Umbilical cord (tissue), 2 donors: ENCODE data around the gene MRPL4. TPM values are rescaled to one million over a fixed set of nuclear protein-coding genes. Genes with fewer than 3 reads are reported as not detected.
"Not testable (repeated sequence)": the region's sequence is repeated elsewhere in the genome, so short reads cannot be mapped to it uniquely, and the experiment has no call there.

Source experiments
- DNase-seq: peaks from one replicate; pipeline ENCODE4 v3.0.0-alpha.2; 2015; ENCODE audit warnings: low spot score
- total RNA-seq: library from RNA; depleted of rRNA; stranded (reverse); fragments of >200 nt; gene quantifications from one replicate; pipeline ENCODE4 v1.2.3, GENCODE V29; 2014; ENCODE audit warnings: low replicate concordance; ENCODE audit not compliant: insufficient read depth

Gene MRPL4
- total RNA-seq, 1 donor from 2014 or later = 25.8 TPM

- no peak for DNase-seq
These were observed 8.1 kb downstream of the MRPL4 start for GRCh38 chr19:10260141-10260584.

GRCh38 chr19:10262771-10263170 lies 10.8 kb downstream of the MRPL4 start:
- no peak for DNase-seq

GRCh38 chr19:10266706-10267105 lies 14.7 kb downstream of the MRPL4 start:
- DNase-seq = no peak

GRCh38 chr19:10268071-10268470 lies 16.1 kb downstream of the MRPL4 start:
- no peak for DNase-seq

- DNase-seq = peak; percentile 83
These were observed 17.5 kb downstream of the MRPL4 start for GRCh38 chr19:10269333-10270179.

- DNase-seq = no peak
These were observed 18.2 kb downstream of the MRPL4 start for GRCh38 chr19:10270180-10270615.

- peak; percentile 53 for DNase-seq
These were observed 18.8 kb downstream of the MRPL4 start, which contains the start of gene ICAM1 for GRCh38 chr19:10270616-10271394. TSS of gene ICAM1 (plus strand) at chr19:10271120. CDS start at chr19:10271160, 40 bp downstream.

GRCh38 chr19:10271543-10272086 lies 19.6 kb downstream of the MRPL4 start:
- DNase-seq = no peak

GRCh38 chr19:10274589-10274988 lies 22.6 kb downstream of the MRPL4 start:
- no peak for DNase-seq

GRCh38 chr19:10277795-10278589 lies 26.0 kb downstream of the MRPL4 start:
- DNase-seq = no peak

GRCh38 chr19:10278935-10279334 lies 26.9 kb downstream of the MRPL4 start:
- no peak for DNase-seq

GRCh38 chr19:10279737-10280442 lies 27.9 kb downstream of the MRPL4 start:
- DNase-seq = no peak

- not testable (repeated sequence) for DNase-seq
These were observed 30.0 kb downstream of the MRPL4 start for GRCh38 chr19:10282043-10282442.

- DNase-seq = no peak
These were observed 31.5 kb downstream of the MRPL4 start for GRCh38 chr19:10283301-10284064.

GRCh38 chr19:10284065-10284959 lies 32.3 kb downstream of the MRPL4 start:
- DNase-seq = no peak

- no peak for DNase-seq
These were observed 32.9 kb downstream of the MRPL4 start for GRCh38 chr19:10284960-10285278.

- no peak for DNase-seq
These were observed 33.4 kb downstream of the MRPL4 start for GRCh38 chr19:10285393-10285792.

- DNase-seq = peak; percentile 91
These were observed 35.1 kb downstream of the MRPL4 start, which contains the start of gene ICAM4 for GRCh38 chr19:10286803-10287737. TSS of gene ICAM4 (plus strand) at chr19:10286955. CDS start at chr19:10287013, 58 bp downstream.
